Heart right ventricle (tissue), 16 donors: ENCODE data around the gene SPRED3. TPM values are rescaled to one million over a fixed set of nuclear protein-coding genes. Genes with fewer than 3 reads are reported as not detected.

Experiments used
- ATAC-seq, 8 donors: fragments of 200-7000 bp; cut with Tn5 transposase; one replicate each; pipeline ENCODE4 v1.9.1; 2020; ENCODE audit warnings: mild to moderate bottlenecking in 8 of 8, moderate library complexity in 8 of 8, moderate number of reproducible peaks in 1 of 8
- DNase-seq, 2 donors: peaks; one replicate each; pipeline ENCODE4 v3.0.0-alpha.2; 2020
- H3K27ac ChIP-seq, 10 donors: fragments of 200-600 bp; sonication (generic) in 2 of 10; one replicate each; pipeline versions ENCODE4 v1.5.0 to v1.8.0; 2020 to 2022; ENCODE audit warnings: mild to moderate bottlenecking in 3 of 10
- H3K27me3 ChIP-seq, 7 donors: fragments of 200-600 bp; one replicate each; pipeline ENCODE4 v1.8.0; 2021 to 2022; ENCODE audit warnings: mild to moderate bottlenecking in 2 of 7
- H3K36me3 ChIP-seq, 9 donors: fragments of 200-600 bp; sonication (generic) in 1 of 9; one replicate each; pipeline versions ENCODE4 v1.5.0 to v1.8.0; 2020 to 2022; ENCODE audit warnings: mild to moderate bottlenecking in 2 of 9
- H3K4me1 ChIP-seq, 9 donors: fragments of 200-600 bp; sonication (generic) in 1 of 9; one replicate each; pipeline versions ENCODE4 v1.5.0 to v1.8.0; 2020 to 2022; ENCODE audit warnings: mild to moderate bottlenecking in 4 of 9
- H3K4me3 ChIP-seq, 10 donors: fragments of 200-600 bp; sonication (generic) in 2 of 10; one replicate each; pipeline versions ENCODE4 v1.5.0 to v1.8.0; 2020 to 2022; ENCODE audit warnings: mild to moderate bottlenecking in 7 of 10, moderate library complexity in 2 of 10
- H3K9me3 ChIP-seq, 11 donors: fragments of 200-600 bp in 10 of 11; sonication (generic) in 2 of 11; one replicate each; pipeline versions ENCODE4 v1.5.0 to v1.8.0; 2013 to 2022; ENCODE audit warnings: mild to moderate bottlenecking in 2 of 11, control low read depth in 1 of 11, moderate library complexity in 1 of 11
- WGBS, 2 donors: extraction: QIAGEN DNeasy Blood & Tissue Kit; methylation state at CpG; one replicate each; pipeline ENCODE4 v1.1.7; 2013; ENCODE audit warnings: inconsistent platforms in 1 of 2; 5-methylcytosine and 5-hydroxymethylcytosine counted together
- intact Hi-C, 10 donors: fragments of 100-400 bp; cut with DNase I; formaldehyde crosslinking; loops; one replicate each; pipeline versions ENCODE4 v1.11.1 to v1.14.2; 2022
- polyA plus RNA-seq, 2 donors: library from polyadenylated mRNA; stranded (reverse); fragments of 200-250 nt; gene quantifications; one replicate each; pipeline ENCODE4 v1.2.3, GENCODE V29; 2013
- total RNA-seq, 10 donors: library from RNA; stranded (reverse); fragmentation: NEBNext Ultra II Directional in 3 of 10; extraction: Animal tissue kit (Norgen Biotek cat#: 25700) in 3 of 10; gene quantifications; one replicate each; pipeline versions ENCODE4 v1.2.1 to v1.2.4, GENCODE V29; 2021 to 2023
- TF ChIP-seq, protein P1 (sequence below), 9 donors: fragments of 200-600 bp; sonication (generic) in 2 of 9; IDR thresholded peaks; one replicate each; pipeline versions ENCODE4 v1.5.0 to v1.8.0; 2021 to 2022; ENCODE audit warnings: antibody characterized with exemption in 9 of 9, mild to moderate bottlenecking in 5 of 9, moderate library complexity in 1 of 9
- donor health status: Arrhythmogenic right ventricular cardiomyopathy.
- donor health status: ischemic (EF 13 %, LVEDD 7.1; RV severe dilation, severe dysfunction).
- donor health status: healthy with polysubstance abuse.
- donor health status: DM: no; HTN: yes; CAD: no.
- donor health status: DM: no; HTN: no; CAD: no.
- donor health status: ischemic (EF 25% LVEDD 6.9; RV normal size, moderate dysfunction).
- donor health status: ischemic (EF 25% LVEDD 5.7; RV mildly dilated, moderate dysfunction).
- donor health status: healthy.
- donor health status: DM: yes; HTN: yes; CAD: no.
- donor health status: Ischemic cardiomyopathy.
- donor health status: ischemic (EF 35%, LVEDD 5.7; RV mildly dilated, moderate dysfunction).
- donor health status: nonischemic (EF 11% LVEDD 7.7; RV severe dilation, severe dysfunction).
- donor health status: DM: yes; HTN: yes; CAD: no.
- donor health status: PGD.
- donor health status: ischemic (EF 29% LVEDD 5.4; RV normal size, mild dysfunction).
- donor health status: nonischemic (EF 23%, LVEDD 6.1; RV moderate dilation, normal function).

SPRED3 gene
- total and polyA plus RNA-seq, 12 donors = 0.17 to 1.7 (median 0.54) TPM

DNA sequence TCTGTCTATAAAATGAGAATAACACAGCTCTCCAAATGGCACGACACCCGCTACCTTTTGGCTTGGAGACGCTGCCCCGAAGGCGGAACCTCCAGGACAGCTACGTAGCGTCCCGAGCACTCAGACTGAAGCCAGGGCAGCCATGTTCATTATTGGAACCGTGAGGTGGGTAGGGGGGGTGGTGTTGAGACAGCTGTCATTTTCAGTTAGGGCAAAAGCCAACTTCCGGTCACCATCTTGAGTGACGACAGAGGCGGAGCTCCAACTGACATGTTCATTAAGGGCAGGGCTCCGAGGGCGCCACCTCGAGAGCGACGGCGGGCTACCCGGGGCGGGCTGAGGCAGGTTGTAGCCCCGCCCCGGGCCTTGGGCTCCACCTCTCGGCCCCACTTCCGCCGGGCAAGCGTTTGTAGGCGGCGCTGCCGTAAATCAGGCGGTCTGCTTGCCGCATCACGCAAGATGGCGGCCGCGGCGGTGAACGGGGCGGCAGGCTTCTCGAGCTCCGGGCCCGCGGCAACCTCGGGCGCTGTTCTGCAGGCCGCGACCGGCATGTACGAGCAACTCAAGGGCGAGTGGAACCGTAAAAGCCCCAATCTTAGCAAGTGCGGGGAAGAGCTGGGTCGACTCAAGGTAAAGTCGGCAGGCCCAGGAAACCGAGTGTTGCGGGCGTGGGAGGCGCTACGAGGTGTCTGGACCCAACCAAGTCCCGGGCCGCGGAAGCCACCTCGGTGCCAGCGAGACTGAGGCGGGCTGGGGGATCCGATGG is 14.0 kb upstream of the SPRED3 start, which contains the start of gene PSMD8:
PSMD8 (plus strand) TSS at position 240 of the 766 bp plus-strand sequence; CDS start at position 271, 31 bp downstream.
- ATAC-seq = peak; percentile 98 to 99 (median 98)
- TF ChIP-seq, protein P1, sequence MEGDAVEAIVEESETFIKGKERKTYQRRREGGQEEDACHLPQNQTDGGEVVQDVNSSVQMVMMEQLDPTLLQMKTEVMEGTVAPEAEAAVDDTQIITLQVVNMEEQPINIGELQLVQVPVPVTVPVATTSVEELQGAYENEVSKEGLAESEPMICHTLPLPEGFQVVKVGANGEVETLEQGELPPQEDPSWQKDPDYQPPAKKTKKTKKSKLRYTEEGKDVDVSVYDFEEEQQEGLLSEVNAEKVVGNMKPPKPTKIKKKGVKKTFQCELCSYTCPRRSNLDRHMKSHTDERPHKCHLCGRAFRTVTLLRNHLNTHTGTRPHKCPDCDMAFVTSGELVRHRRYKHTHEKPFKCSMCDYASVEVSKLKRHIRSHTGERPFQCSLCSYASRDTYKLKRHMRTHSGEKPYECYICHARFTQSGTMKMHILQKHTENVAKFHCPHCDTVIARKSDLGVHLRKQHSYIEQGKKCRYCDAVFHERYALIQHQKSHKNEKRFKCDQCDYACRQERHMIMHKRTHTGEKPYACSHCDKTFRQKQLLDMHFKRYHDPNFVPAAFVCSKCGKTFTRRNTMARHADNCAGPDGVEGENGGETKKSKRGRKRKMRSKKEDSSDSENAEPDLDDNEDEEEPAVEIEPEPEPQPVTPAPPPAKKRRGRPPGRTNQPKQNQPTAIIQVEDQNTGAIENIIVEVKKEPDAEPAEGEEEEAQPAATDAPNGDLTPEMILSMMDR (IDR thresholded peaks at IDR 0.05) = peak in 7 of 9 donors; percentile 7 to 57 (median 39)
- H3K36me3 ChIP-seq = peaks cover 0 to 35% (median 9%) of the 10 kb centered on the region in 9 donors
- 0 to 1% methylated on average over 65 of the region's 65 CpGs for WGBS, 2 donors
- no peaks in the 10 kb centered on the region for H3K9me3 ChIP-seq
- peak within 1 kb of the TSS; percentile 82 to 95 (median 88) for H3K27ac ChIP-seq
- peak; percentile 99 for DNase-seq
- H3K4me3 ChIP-seq = peak within 1 kb of the TSS; percentile 53 to 90 (median 80)
- peaks cover 11 to 35% (median 23%) of the 10 kb centered on the region in 9 donors for H3K4me1 ChIP-seq
- peaks cover 0 to 2% (median 0%) of the 10 kb centered on the region in 7 donors for H3K27me3 ChIP-seq
- intact Hi-C loops = loop anchor here in 8 of 10 donors (1.0 to 5.0 kb wide), 4 partner anchors 37 to 39 kb away; partner anchors contain the start of gene CATSPERG (in 4 of the 8)

GRCh38 chr19:38375098-38375493 is 13.4 kb upstream of the SPRED3 start:
- peaks cover 11 to 35% (median 23%) of the 10 kb centered on the region in 9 donors for H3K4me1 ChIP-seq
- H3K9me3 ChIP-seq = no peaks in the 10 kb centered on the region
- peaks cover 0 to under 1% (median 0%) of the 10 kb centered on the region in 7 donors for H3K27me3 ChIP-seq
- 1% methylated on average over 18 of the region's 18 CpGs for WGBS, 2 donors
- DNase-seq (no peak), ATAC-seq (peak in 6 of 8 donors; percentile 3 to 18 (median 8))
- intact Hi-C loops = loop anchor here in 2 of 10 donors (2.0 kb wide), 1 partner anchor 38 kb away; no protein-coding TSS in a partner anchor
- peaks cover 0 to 41% (median 15%) of the 10 kb centered on the region in 9 donors for H3K36me3 ChIP-seq
- H3K4me3 ChIP-seq = peak overlapping the region; percentile 53 to 90 (median 80)
- peak overlapping the region; percentile 82 to 95 (median 88) for H3K27ac ChIP-seq
- TF ChIP-seq, protein P1 (IDR thresholded peaks at IDR 0.05) = no peak

GRCh38 chr19:38375748-38376147 is 12.7 kb upstream of the SPRED3 start:
- peak in 6 of 8 donors; percentile 26 to 62 (median 34) for ATAC-seq
- Histone ChIP-seq H3K9me3 (no peaks in the 10 kb centered on the region), H3K36me3 (peaks cover 0 to 47% (median 20%) of the 10 kb centered on the region in 9 donors), H3K27ac (peak overlapping the region; percentile 7 to 95 (median 88)), H3K4me1 (peaks cover 11 to 35% (median 23%) of the 10 kb centered on the region in 9 donors), H3K27me3 (no peaks in the 10 kb centered on the region), H3K4me3 (peak overlapping the region; percentile 53 to 90 (median 80))
- peak in 1 of 2 donors; percentile 34 for DNase-seq
- intact Hi-C loops = loop anchor here in 2 of 10 donors (2.0 kb wide), 1 partner anchor 39 kb away; no protein-coding TSS in a partner anchor
- WGBS, 2 donors = 53 to 58% methylated on average over 5 of the region's 5 CpGs
- TF ChIP-seq, protein P1 (IDR thresholded peaks at IDR 0.05) = no peak

DNA sequence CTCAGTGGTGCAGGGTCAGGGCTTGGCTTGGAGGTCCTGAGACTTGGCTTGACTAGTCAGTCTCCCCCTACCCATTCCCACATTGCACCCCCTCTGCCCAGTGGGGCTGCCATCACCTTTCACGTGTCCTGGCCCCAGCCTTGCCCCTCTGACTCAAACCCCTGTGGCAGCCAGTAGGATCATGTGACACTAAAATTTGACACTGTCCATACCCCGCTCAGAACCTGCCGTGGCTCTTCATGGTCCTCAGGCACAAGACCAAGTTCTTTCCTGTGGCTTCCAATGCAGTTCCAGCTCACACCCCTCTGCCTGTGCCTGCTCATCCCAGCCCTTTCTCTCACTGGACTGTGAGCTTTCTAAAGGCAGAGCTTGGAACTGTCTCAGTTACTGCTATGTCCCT is 11.9 kb upstream of the SPRED3 start:
- TF ChIP-seq, protein P1 (IDR thresholded peaks at IDR 0.05) = no peak
- no peak for ATAC-seq
- intact Hi-C loops = no loop called here
- WGBS, 2 donors = 50 to 64% methylated on average over 3 of the region's 3 CpGs
- no peaks in the 10 kb centered on the region for H3K27me3 ChIP-seq
- H3K36me3 ChIP-seq = peaks cover 0 to 55% (median 28%) of the 10 kb centered on the region in 9 donors
- H3K4me1 ChIP-seq = peaks cover 11 to 35% (median 23%) of the 10 kb centered on the region in 9 donors
- H3K9me3 ChIP-seq = no peaks in the 10 kb centered on the region
- no peak for DNase-seq
- peak overlapping the region in 4 of 10 donors; percentile 72 to 89 (median 78) for H3K4me3 ChIP-seq
- peak overlapping the region in 5 of 10 donors; percentile 16 to 95 (median 85) for H3K27ac ChIP-seq
